Keratinocyte (primary cell): ENCODE measurements around the gene PVALB. TPM values are rescaled to one million over a fixed set of nuclear protein-coding genes. Genes with fewer than 3 reads are reported as not detected.

Experiments
- DNase-seq: peaks from one replicate; pipeline ENCODE4 v3.0.0-alpha.2; 2011; ENCODE audit warnings: low read depth, missing footprints, low spot score
- FAIRE-seq: peaks from 2 replicates; lab custom pipeline; 2011; peaks lifted over from hg19 to GRCh38; lab: Jason Lieb, UNC
- H2AFZ ChIP-seq: 2 replicates; pipeline ENCODE4 v1.6.0; 2012; ENCODE audit warnings: low read length, control low read depth, inconsistent platforms; ENCODE audit not compliant: control insufficient read depth
- H3K27ac ChIP-seq: 2 replicates; pipeline ENCODE4 v1.5.1; 2011; ENCODE audit warnings: low read length; ENCODE audit not compliant: control insufficient read depth, insufficient read depth
- H3K27me3 ChIP-seq: 3 replicates; pipeline ENCODE4 v1.6.0; 2011; ENCODE audit warnings: low read length; ENCODE audit not compliant: control insufficient read depth, insufficient read depth; ENCODE audit errors: extremely low read depth
- H3K36me3 ChIP-seq, 2 experiments: 2 replicates in 1 of 2; 3 replicates in 1 of 2; pipeline ENCODE4 v1.5.1; 2011; ENCODE audit warnings: low read length in 2 of 2, mild to moderate bottlenecking in 1 of 2; ENCODE audit not compliant: control insufficient read depth in 2 of 2, insufficient read depth in 2 of 2; ENCODE audit errors: extremely low read depth in 1 of 2
- H3K4me1 ChIP-seq: 3 replicates; pipeline ENCODE4 v1.5.1; 2011; ENCODE audit warnings: low read length; ENCODE audit not compliant: control insufficient read depth, insufficient read depth; ENCODE audit errors: extremely low read depth
- H3K4me2 ChIP-seq: 3 replicates; pipeline ENCODE4 v1.6.0; 2011; ENCODE audit warnings: low read depth, low read length; ENCODE audit not compliant: control insufficient read depth, insufficient read depth; ENCODE audit errors: extremely low read depth
- H3K4me3 ChIP-seq, 3 experiments: fragments of 200-600 bp in 1 of 3; sonication (generic) in 1 of 3; 2 replicates in 2 of 3; 3 replicates in 1 of 3; pipeline ENCODE4 v1.5.1; 2011 to 2016; ENCODE audit warnings: low read length in 3 of 3, mild to moderate bottlenecking in 3 of 3, control low read depth in 2 of 3, inconsistent platforms in 1 of 3, low read depth in 1 of 3, mixed read lengths in 1 of 3, mixed run types in 1 of 3, moderate library complexity in 1 of 3; ENCODE audit not compliant: control insufficient read depth in 2 of 3, insufficient read depth in 2 of 3; ENCODE audit errors: extremely low read depth in 1 of 3
- H3K79me2 ChIP-seq: 2 replicates; pipeline ENCODE4 v1.6.0; 2012; ENCODE audit warnings: low read length; ENCODE audit not compliant: control insufficient read depth, insufficient read depth
- H3K9ac ChIP-seq: 3 replicates; pipeline ENCODE4 v1.6.0; 2011; ENCODE audit warnings: low read length; ENCODE audit not compliant: control insufficient read depth, insufficient read depth; ENCODE audit errors: extremely low read depth
- H3K9me1 ChIP-seq: 3 replicates; pipeline ENCODE4 v1.6.0; 2011; ENCODE audit warnings: low read length; ENCODE audit not compliant: control insufficient read depth, insufficient read depth; ENCODE audit errors: extremely low read depth
- H3K9me3 ChIP-seq: 2 replicates; pipeline ENCODE4 v1.5.1; 2012; ENCODE audit warnings: low read depth, low read length; ENCODE audit not compliant: control insufficient read depth
- H4K20me1 ChIP-seq: 3 replicates; pipeline ENCODE4 v1.6.0; 2011; ENCODE audit warnings: low read length; ENCODE audit not compliant: control insufficient read depth, insufficient read depth; ENCODE audit errors: extremely low read depth
- CTCF ChIP-seq, 3 experiments: IDR thresholded peaks in 1 of 3; conservative IDR thresholded peaks in 1 of 3; optimal IDR thresholded peaks in 1 of 3; 2 replicates in 2 of 3; 3 replicates in 1 of 3; pipeline versions ENCODE3 to v1.5.1; 2011; ENCODE audit warnings: low read length in 3 of 3, mild to moderate bottlenecking in 3 of 3, moderate library complexity in 2 of 3, control low read depth in 1 of 3, inconsistent platforms in 1 of 3; ENCODE audit not compliant: insufficient read depth in 2 of 3; ENCODE audit errors: extremely low read depth in 1 of 3
- EZH2 ChIP-seq: IDR thresholded peaks from one replicate; pipeline ENCODE4 v1.6.1; 2012; ENCODE audit warnings: inconsistent platforms, mild to moderate bottlenecking, low read length, moderate library complexity
- dilution Hi-C: fragments of 300-500 bp; cut with MboI; formaldehyde crosslinking; loops from one replicate; pipeline ENCODE4 v1.7.0; 2020; ENCODE audit warnings: low sequenced_read_pairs; ENCODE audit not compliant: extremely low pct_ligation_motif_present
- polyA plus RNA-seq, 5 experiments: library from polyadenylated mRNA; depleted of rRNA in 3 of 5; stranded (reverse) in 3 of 5; stranded (forward) in 1 of 5; unstranded in 1 of 5; fragments of >200 nt; gene quantifications; 1 replicate in 1 of 5; 2 replicates in 3 of 5; 3 replicates in 1 of 5; pipeline versions ENCODE4 v1.2.1 to v1.2.3, GENCODE V29; 2011 to 2012; ENCODE audit warnings: missing spikeins in 2 of 5, low read depth in 1 of 5, low replicate concordance in 1 of 5

Gene PVALB
- polyA plus RNA-seq, 1 donor (not counting 4 experiments of a cell fraction or from before 2014, with no cell fraction given): not detected

DNA sequence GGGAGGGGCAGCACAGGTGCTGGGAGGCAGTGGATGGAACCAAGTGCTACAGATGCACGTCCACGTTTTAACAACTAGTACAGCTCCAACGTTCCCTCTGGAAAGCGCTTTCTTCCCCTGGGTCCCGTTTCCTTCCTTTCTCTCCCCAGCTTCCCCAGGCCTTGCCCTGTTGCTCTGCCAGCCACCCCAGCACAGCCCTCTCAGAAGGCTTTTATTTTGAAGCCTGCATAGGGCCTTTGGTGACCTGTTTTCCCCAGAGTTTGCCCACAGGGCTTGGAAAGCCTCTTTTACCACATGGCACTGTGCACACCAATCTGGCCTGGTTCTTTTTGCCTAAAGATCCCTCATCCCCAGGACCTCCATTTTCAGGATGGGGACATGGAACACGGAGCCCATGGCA is 30.1 kb upstream of the PVALB start:
- no peak for FAIRE-seq
- H3K27ac ChIP-seq: no peak overlapping the region
- dilution Hi-C loops: no loop called here

DNA sequence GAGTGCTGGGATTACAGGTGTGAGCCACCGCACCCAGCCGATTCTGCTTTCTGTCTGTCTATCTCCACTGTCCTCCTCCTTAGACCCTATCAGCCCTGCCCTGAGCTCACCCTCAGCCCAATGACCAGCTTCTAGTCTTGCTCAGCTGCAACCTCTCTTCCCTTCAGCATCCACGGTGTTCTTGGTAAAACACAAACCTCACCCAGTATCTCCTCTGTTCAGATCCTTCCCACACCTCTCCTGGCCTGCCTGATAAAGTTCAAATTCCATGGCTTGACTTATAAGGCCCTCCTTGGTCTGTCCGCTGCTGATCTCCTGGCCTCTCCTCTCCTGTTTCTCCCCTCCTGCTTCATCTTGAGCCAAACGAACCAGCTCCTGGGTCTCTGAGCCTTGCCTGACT is 29.4 kb upstream of the PVALB start:
- Histone ChIP-seq H3K4me2 (no peak overlapping the region), H3K79me2 (no peaks in the 10 kb centered on the region), H3K27me3 (peaks cover 17% of the 10 kb centered on the region), H3K27ac (no peak overlapping the region), H3K4me1 (no peaks in the 10 kb centered on the region), H3K9me3 (no peaks in the 10 kb centered on the region), H3K9me1 (no peaks in the 10 kb centered on the region), H3K4me3 (no peak overlapping the region), H2AFZ (no peak overlapping the region), H3K36me3 (no peaks in the 10 kb centered on the region), H3K9ac (no peak overlapping the region), H4K20me1 (no peaks in the 10 kb centered on the region)
- FAIRE-seq (no peak), DNase-seq (no peak)
- TF ChIP-seq EZH2 (no peak), CTCF (optimal IDR thresholded peaks at IDR 0.05 in 1 of 3, IDR thresholded peaks at IDR 0.05 in 1 of 3, conservative IDR thresholded peaks at IDR 0.05 in 1 of 3; ENCODE audit: extremely low read depth in 1 of 3, insufficient read depth in 2 of 3, low read length in 3 of 3) (no peak)
- dilution Hi-C loops: no loop called here

More for the DNA sequence above, 30.1 kb upstream of the PVALB start:
- TF ChIP-seq EZH2 (no peak), CTCF (optimal IDR thresholded peaks at IDR 0.05 in 1 of 3, IDR thresholded peaks at IDR 0.05 in 1 of 3, conservative IDR thresholded peaks at IDR 0.05 in 1 of 3; ENCODE audit: extremely low read depth in 1 of 3, insufficient read depth in 2 of 3, low read length in 3 of 3) (no peak)
- peaks cover 17% of the 10 kb centered on the region for H3K27me3 ChIP-seq
- H4K20me1 ChIP-seq: no peaks in the 10 kb centered on the region
- H3K4me2 ChIP-seq: no peak overlapping the region
- H3K36me3 ChIP-seq: no peaks in the 10 kb centered on the region
- no peaks in the 10 kb centered on the region for H3K9me1 ChIP-seq
- DNase-seq: no peak
- H3K4me1 ChIP-seq: no peaks in the 10 kb centered on the region
- no peaks in the 10 kb centered on the region for H3K79me2 ChIP-seq
- H3K9me3 ChIP-seq: no peaks in the 10 kb centered on the region
- H2AFZ ChIP-seq: no peak overlapping the region
- no peak overlapping the region for H3K4me3 ChIP-seq
- H3K9ac ChIP-seq: no peak overlapping the region
